Glutamatergic neuron (in vitro differentiated cells): ENCODE data around the gene SHISAL2A. TPM values are rescaled to one million over a fixed set of nuclear protein-coding genes. Genes with fewer than 3 reads are reported as not detected.

ENCODE experiments used
- DNase-seq: peaks from one replicate; pipeline ENCODE4 v3.0.0; 2022
- H3K27ac Mint-ChIP-seq: one replicate; pipeline ENCODE4 v1.8.0; 2020; ENCODE audit warnings: mild to moderate bottlenecking, mixed read lengths, inconsistent platforms; ENCODE audit not compliant: unreplicated experiment
- H3K27me3 Mint-ChIP-seq: one replicate; pipeline ENCODE4 v1.8.0; 2020; ENCODE audit warnings: mild to moderate bottlenecking, moderate library complexity, mixed read lengths, inconsistent platforms; ENCODE audit not compliant: unreplicated experiment
- H3K36me3 Mint-ChIP-seq: one replicate; pipeline ENCODE4 v1.8.0; 2020; ENCODE audit warnings: mild to moderate bottlenecking, mixed read lengths, inconsistent platforms; ENCODE audit not compliant: unreplicated experiment
- H3K4me1 Mint-ChIP-seq: one replicate; pipeline ENCODE4 v1.8.0; 2020; ENCODE audit warnings: mild to moderate bottlenecking, low read depth, mixed read lengths, inconsistent platforms; ENCODE audit not compliant: unreplicated experiment
- H3K4me3 Mint-ChIP-seq: one replicate; pipeline ENCODE4 v1.8.0; 2020; ENCODE audit warnings: mild to moderate bottlenecking, mixed read lengths, inconsistent platforms; ENCODE audit not compliant: unreplicated experiment
- H3K9me3 Mint-ChIP-seq: one replicate; pipeline ENCODE4 v1.8.0; 2020; ENCODE audit warnings: mild to moderate bottlenecking, moderate library complexity, mixed read lengths, inconsistent platforms; ENCODE audit not compliant: unreplicated experiment
- total RNA-seq: library from RNA; stranded (reverse); fragmentation: NEBNext Ultra II Directional; extraction: Animal tissue kit (Norgen Biotek cat#: 25700); gene quantifications from one replicate; pipeline ENCODE4 v1.2.1, GENCODE V29; 2021; ENCODE audit not compliant: unreplicated experiment
- TF ChIP-seq, protein P1 (sequence below): fragments of 200-600 bp; sonication (generic); IDR thresholded peaks from one replicate; pipeline ENCODE4 v1.5.0; 2021; ENCODE audit not compliant: partially characterized antibody, unreplicated experiment

The SHISAL2A gene
- total RNA-seq, 1 donor from 2014 or later = not detected

DNA sequence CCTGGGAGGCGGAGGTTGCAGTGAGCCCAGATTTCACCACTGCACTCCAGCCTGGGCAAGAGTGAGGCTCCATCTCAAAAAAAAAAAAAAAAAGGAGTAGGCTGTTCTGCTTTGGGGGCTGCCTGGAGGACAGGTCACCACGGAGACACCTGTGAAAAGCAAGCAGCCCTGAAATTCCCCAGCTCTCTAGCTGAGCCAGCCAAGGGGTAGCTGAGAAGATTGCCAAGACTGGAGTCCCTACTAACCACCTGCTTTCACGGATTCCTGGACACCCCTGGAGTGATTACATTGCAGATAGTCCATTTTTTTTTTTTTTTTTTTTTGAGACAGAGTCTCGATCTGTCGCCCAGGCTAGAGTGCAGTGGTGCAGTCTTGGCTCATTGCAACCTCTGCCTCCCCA, 18.3 kb upstream of the SHISAL2A start:
- Mint-ChIP-seq H3K4me1 (no peaks in the 10 kb centered on the region), H3K27me3 (no peaks in the 10 kb centered on the region), H3K36me3 (no peaks in the 10 kb centered on the region), H3K4me3 (no peak overlapping the region), H3K9me3 (no peaks in the 10 kb centered on the region), H3K27ac (no peak overlapping the region)
- DNase-seq = no peak
- TF ChIP-seq, protein P1, sequence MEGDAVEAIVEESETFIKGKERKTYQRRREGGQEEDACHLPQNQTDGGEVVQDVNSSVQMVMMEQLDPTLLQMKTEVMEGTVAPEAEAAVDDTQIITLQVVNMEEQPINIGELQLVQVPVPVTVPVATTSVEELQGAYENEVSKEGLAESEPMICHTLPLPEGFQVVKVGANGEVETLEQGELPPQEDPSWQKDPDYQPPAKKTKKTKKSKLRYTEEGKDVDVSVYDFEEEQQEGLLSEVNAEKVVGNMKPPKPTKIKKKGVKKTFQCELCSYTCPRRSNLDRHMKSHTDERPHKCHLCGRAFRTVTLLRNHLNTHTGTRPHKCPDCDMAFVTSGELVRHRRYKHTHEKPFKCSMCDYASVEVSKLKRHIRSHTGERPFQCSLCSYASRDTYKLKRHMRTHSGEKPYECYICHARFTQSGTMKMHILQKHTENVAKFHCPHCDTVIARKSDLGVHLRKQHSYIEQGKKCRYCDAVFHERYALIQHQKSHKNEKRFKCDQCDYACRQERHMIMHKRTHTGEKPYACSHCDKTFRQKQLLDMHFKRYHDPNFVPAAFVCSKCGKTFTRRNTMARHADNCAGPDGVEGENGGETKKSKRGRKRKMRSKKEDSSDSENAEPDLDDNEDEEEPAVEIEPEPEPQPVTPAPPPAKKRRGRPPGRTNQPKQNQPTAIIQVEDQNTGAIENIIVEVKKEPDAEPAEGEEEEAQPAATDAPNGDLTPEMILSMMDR = no peak

DNA sequence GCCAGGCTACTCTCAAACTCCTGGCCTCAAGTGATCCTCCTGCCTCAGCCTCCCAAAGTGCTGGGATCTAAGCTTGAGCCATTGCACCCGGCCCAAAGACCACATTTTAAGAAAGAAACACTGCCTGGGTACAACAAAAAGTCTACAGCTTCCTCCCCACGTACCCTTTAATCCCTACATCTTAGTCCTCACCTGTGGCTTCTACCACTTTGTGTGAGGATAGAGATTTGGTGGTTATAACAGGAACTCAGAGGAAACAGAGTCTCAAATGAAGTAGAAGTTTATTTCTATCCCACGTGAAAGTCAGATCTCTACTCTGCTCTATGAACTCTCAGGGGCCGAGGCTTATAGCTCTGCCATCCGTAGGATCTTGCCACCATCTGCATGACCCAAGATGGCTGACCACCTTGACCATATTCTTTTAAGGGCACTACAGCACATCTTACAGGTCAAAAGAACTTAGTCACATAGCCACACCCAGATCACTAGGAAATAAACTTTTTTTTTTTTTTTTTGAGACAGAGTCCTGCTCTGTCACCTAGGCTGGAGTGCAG, 17.4 kb upstream of the SHISAL2A start:
- H3K4me1 Mint-ChIP-seq = no peaks in the 10 kb centered on the region
- TF ChIP-seq, protein P1 = no peak
- no peaks in the 10 kb centered on the region for H3K36me3 Mint-ChIP-seq
- no peak for DNase-seq
- no peaks in the 10 kb centered on the region for H3K9me3 Mint-ChIP-seq
- H3K4me3 Mint-ChIP-seq = no peak overlapping the region
- no peaks in the 10 kb centered on the region for H3K27me3 Mint-ChIP-seq
- H3K27ac Mint-ChIP-seq = no peak overlapping the region

DNA sequence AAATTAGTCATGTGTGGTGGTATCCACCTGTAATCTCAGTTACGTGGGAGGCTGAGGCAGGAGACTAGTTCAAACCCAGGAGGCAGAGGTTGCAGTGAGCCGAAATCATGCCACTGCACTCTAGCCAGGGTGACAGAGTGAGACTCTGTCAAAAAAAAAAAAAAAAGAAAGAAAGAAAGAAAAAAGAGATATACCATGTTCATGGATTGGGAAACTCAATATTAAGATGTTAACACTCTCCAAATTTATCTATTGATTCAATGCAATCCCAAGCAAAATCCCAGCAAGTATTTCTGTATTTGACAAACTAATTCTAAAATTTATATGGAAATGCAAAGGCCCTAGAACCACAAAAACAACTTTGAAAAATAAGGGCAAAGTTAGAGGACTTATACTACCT, 11.0 kb upstream of the SHISAL2A start:
- Mint-ChIP-seq H3K9me3 (no peaks in the 10 kb centered on the region), H3K27me3 (no peaks in the 10 kb centered on the region), H3K4me3 (no peak overlapping the region)

DNA sequence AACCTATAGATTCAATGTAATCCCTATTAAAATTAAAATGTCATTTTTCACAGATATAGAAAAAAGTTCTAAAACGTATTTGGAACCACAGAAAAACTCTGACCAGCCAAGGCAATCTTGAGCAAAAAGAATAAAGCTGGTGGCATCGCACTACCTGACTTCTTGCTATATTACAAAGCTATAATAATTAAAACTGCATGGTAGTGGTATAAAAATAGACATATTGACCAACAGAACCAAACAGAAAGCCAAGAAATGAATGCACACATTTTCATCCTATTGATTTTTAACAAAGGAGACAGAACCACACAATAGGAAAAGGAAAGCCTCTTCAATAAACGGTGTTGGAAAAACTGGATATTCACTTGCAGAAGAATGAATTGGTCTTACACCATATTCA, 9.2 kb upstream of the SHISAL2A start:
- Mint-ChIP-seq H3K4me1 (no peaks in the 10 kb centered on the region), H3K36me3 (no peaks in the 10 kb centered on the region), H3K9me3 (no peaks in the 10 kb centered on the region), H3K4me3 (no peak overlapping the region), H3K27me3 (no peaks in the 10 kb centered on the region), H3K27ac (no peak overlapping the region)
- TF ChIP-seq, protein P1 = no peak
- no peak for DNase-seq

More for the DNA sequence above, 11.0 kb upstream of the SHISAL2A start:
- H3K4me1 Mint-ChIP-seq = no peaks in the 10 kb centered on the region
- H3K27ac Mint-ChIP-seq = no peak overlapping the region
- TF ChIP-seq, protein P1 = no peak
- no peak for DNase-seq
- no peaks in the 10 kb centered on the region for H3K36me3 Mint-ChIP-seq

DNA sequence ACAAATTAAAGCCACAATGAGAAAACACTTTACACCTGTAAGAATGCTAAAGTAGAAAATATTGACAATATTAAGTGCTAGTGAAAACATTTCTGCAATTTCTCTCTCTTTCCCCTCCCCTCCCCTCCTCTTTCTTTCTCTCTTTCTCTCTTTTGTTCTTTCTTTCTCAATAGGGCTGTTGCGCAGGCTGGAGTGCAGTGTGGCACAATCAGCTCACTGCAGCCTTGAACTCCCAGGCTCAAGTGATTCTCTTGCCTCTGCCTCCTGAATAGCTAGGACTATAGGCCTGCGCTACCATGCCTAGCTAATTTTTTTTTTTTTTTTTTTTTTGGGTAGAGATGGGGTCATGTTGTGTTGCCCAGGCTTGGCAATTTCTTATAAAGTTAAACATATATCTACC, 5.9 kb upstream of the SHISAL2A start:
- Mint-ChIP-seq H3K27ac (no peak overlapping the region), H3K4me1 (peaks cover 2% of the 10 kb centered on the region), H3K27me3 (peaks cover 2% of the 10 kb centered on the region), H3K4me3 (no peak overlapping the region), H3K9me3 (no peaks in the 10 kb centered on the region), H3K36me3 (no peaks in the 10 kb centered on the region)
- TF ChIP-seq, protein P1 = no peak
- DNase-seq = no peak
